WERI-Rb-1 (cell line): ENCODE data around the gene PATJ.
"Not testable (repeated sequence)": the region's sequence is repeated elsewhere in the genome, so short reads cannot be mapped to it uniquely, and the experiment has no call there.

ENCODE experiments used
- DNase-seq: peaks from one replicate; pipeline ENCODE4 v3.0.0-alpha.2; 2020
- H3K27ac ChIP-seq: fragments of 250-450 bp; sonication (Bioruptor Pico); 2 replicates; pipeline ENCODE4 v1.5.1; 2020; ENCODE audit warnings: mild to moderate bottlenecking, moderate library complexity
- H3K27me3 ChIP-seq: fragments of 250-450 bp; sonication (Bioruptor Pico); 2 replicates; pipeline ENCODE4 v1.5.1; 2021; ENCODE audit warnings: mild to moderate bottlenecking, low read depth, moderate library complexity; ENCODE audit not compliant: insufficient read depth, severe bottlenecking
- H3K36me3 ChIP-seq: fragments of 250-450 bp; sonication (Bioruptor Pico); 2 replicates; pipeline ENCODE4 v1.5.1; 2020; ENCODE audit warnings: mild to moderate bottlenecking, moderate library complexity
- H3K4me3 ChIP-seq: 2 replicates; pipeline ENCODE4 v1.5.1; 2011; ENCODE audit warnings: low read depth, mild to moderate bottlenecking, control low read depth, low read length
- H3K9me3 ChIP-seq: fragments of 250-450 bp; sonication (Bioruptor Pico); 2 replicates; pipeline ENCODE4 v1.5.1; 2021; ENCODE audit warnings: mild to moderate bottlenecking, moderate library complexity; ENCODE audit not compliant: severe bottlenecking
- TF ChIP-seq, protein P1 (sequence below): IDR thresholded peaks from 2 replicates; pipeline ENCODE4 v1.5.1; 2011; ENCODE audit warnings: low read depth, mild to moderate bottlenecking, control low read depth, inconsistent platforms, low read length

PATJ gene

GRCh38 chr1:62213075-62213914 lies 471.0 kb downstream of the PATJ start:
- peaks cover 6% of the 10 kb centered on the region for H3K9me3 ChIP-seq
- TF ChIP-seq, protein P1, sequence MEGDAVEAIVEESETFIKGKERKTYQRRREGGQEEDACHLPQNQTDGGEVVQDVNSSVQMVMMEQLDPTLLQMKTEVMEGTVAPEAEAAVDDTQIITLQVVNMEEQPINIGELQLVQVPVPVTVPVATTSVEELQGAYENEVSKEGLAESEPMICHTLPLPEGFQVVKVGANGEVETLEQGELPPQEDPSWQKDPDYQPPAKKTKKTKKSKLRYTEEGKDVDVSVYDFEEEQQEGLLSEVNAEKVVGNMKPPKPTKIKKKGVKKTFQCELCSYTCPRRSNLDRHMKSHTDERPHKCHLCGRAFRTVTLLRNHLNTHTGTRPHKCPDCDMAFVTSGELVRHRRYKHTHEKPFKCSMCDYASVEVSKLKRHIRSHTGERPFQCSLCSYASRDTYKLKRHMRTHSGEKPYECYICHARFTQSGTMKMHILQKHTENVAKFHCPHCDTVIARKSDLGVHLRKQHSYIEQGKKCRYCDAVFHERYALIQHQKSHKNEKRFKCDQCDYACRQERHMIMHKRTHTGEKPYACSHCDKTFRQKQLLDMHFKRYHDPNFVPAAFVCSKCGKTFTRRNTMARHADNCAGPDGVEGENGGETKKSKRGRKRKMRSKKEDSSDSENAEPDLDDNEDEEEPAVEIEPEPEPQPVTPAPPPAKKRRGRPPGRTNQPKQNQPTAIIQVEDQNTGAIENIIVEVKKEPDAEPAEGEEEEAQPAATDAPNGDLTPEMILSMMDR, result no peak
- no peak overlapping the region for H3K27ac ChIP-seq
- no peak overlapping the region for H3K4me3 ChIP-seq
- H3K27me3 ChIP-seq, result no peaks in the 10 kb centered on the region
- no peak for DNase-seq
- no peaks in the 10 kb centered on the region for H3K36me3 ChIP-seq

GRCh38 chr1:62218604-62219003 lies 476.3 kb downstream of the PATJ start:
- H3K4me3 ChIP-seq, result no peak overlapping the region
- DNase-seq, result no peak
- H3K9me3 ChIP-seq, result no peaks in the 10 kb centered on the region
- H3K27me3 ChIP-seq, result no peaks in the 10 kb centered on the region
- H3K36me3 ChIP-seq, result no peaks in the 10 kb centered on the region
- TF ChIP-seq, protein P1, result no peak
- H3K27ac ChIP-seq, result no peak overlapping the region

- DNase-seq, H3K27me3 ChIP-seq, H3K36me3 ChIP-seq, H3K4me3 ChIP-seq, H3K27ac ChIP-seq, H3K9me3 ChIP-seq: not testable (repeated sequence)
These were observed 478.2 kb downstream of the PATJ start for GRCh38 chr1:62220456-62220855.

GRCh38 chr1:62221171-62221570 lies 478.9 kb downstream of the PATJ start:
- DNase-seq, result no peak
- no peak overlapping the region for H3K4me3 ChIP-seq
- TF ChIP-seq, protein P1, result no peak
- H3K36me3 ChIP-seq, result no peaks in the 10 kb centered on the region
- no peaks in the 10 kb centered on the region for H3K9me3 ChIP-seq
- H3K27me3 ChIP-seq, result no peaks in the 10 kb centered on the region
- no peak overlapping the region for H3K27ac ChIP-seq

DNA sequence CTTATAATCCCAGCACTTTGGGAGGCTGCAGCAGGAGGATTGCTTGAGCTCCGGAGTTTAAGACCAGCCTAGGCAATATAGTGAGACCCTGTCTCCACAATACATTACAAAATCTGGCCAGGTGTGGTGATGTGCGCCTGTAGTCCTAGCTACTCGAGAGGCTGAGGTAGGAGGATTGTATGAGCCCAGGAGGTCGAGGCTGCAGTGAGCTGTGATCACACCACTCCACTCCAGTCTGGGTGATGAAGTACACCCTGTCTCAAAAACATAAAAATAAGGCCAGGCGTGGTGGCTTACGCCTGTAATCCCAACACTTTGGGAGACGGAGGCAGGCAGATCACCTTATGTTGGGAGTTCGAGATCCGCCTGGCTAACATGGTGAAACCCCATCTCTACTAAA lies 480.0 kb downstream of the PATJ start:
- H3K36me3 ChIP-seq, result no peaks in the 10 kb centered on the region

DNA sequence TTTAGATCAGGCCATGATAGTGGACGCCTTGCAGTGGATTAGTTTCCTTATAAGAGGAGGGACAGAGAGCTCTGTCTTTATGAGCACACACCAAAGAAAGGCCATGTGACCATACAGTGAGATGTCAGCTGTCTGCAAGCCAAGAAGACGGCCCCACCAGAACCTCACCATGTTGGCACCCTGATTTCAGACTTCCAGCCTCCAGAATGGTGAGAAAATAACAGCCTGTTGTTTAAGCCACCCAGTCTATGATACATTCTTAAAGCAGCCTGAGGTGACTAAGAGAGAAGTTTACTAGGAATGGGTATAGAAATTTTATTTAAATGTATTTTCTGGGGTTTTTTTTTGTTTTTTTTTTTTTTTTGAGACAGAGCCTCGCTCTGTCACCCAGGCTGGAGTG lies 481.9 kb downstream of the PATJ start:
- TF ChIP-seq, protein P1, result no peak
- Histone ChIP-seq H3K27me3 (no peaks in the 10 kb centered on the region), H3K4me3 (no peak overlapping the region), H3K36me3 (no peaks in the 10 kb centered on the region), H3K27ac (no peak overlapping the region), H3K9me3 (no peaks in the 10 kb centered on the region)
- DNase-seq, result no peak

More for the DNA sequence above, 480.0 kb downstream of the PATJ start:
- no peaks in the 10 kb centered on the region for H3K9me3 ChIP-seq
- TF ChIP-seq, protein P1, result no peak
- H3K27ac ChIP-seq, result no peak overlapping the region
- no peak for DNase-seq
- H3K27me3 ChIP-seq, result no peaks in the 10 kb centered on the region
- H3K4me3 ChIP-seq, result no peak overlapping the region
